Neural cell (in vitro differentiated cells): ENCODE data around the gene CAPNS2. TPM values are rescaled to one million over a fixed set of nuclear protein-coding genes. Genes with fewer than 3 reads are reported as not detected.

Experiments
- H2AFZ ChIP-seq: fragments of 200-600, 300-800 bp; sonication (generic), shearing (Covaris generic); 2 replicates; pipeline ENCODE4 v1.6.0; 2014; ENCODE audit warnings: low read depth, mild to moderate bottlenecking, antibody characterized with exemption, low read length, moderate library complexity
- H3F3A ChIP-seq: fragments of 200-600 bp; shearing (Covaris generic); 2 replicates; pipeline ENCODE4 v1.6.1; 2016; ENCODE audit warnings: mild to moderate bottlenecking, moderate library complexity, mixed read lengths, antibody characterized with exemption, low read length; ENCODE audit not compliant: insufficient read depth, poor library complexity, severe bottlenecking
- H3K27ac ChIP-seq: fragments of 200-600, 300-800 bp; sonication (generic), shearing (Covaris generic); 2 replicates; pipeline ENCODE4 v1.5.1; 2014; ENCODE audit warnings: mild to moderate bottlenecking, low read length, moderate library complexity
- H3K27me3 ChIP-seq: fragments of 300-800, 200-600 bp; sonication (generic), shearing (Covaris generic); 2 replicates; pipeline ENCODE4 v1.6.0; 2014; ENCODE audit warnings: mild to moderate bottlenecking, low read depth, low read length, moderate library complexity; ENCODE audit not compliant: insufficient read depth
- H3K36me3 ChIP-seq: fragments of 300-800, 200-600 bp; sonication (generic), shearing (Covaris generic); 2 replicates; pipeline ENCODE4 v1.5.1; 2014; ENCODE audit warnings: mild to moderate bottlenecking, antibody characterized with exemption, low read length, moderate library complexity; ENCODE audit not compliant: insufficient read depth
- H3K4me2 ChIP-seq: fragments of 300-800, 200-600 bp; sonication (generic), shearing (Covaris generic); 2 replicates; pipeline ENCODE4 v1.6.0; 2014; ENCODE audit warnings: mild to moderate bottlenecking, low read length
- H3K4me3 ChIP-seq: fragments of 300-800, 200-600 bp; sonication (generic), shearing (Covaris generic); 2 replicates; pipeline ENCODE4 v1.5.1; 2014; ENCODE audit warnings: mild to moderate bottlenecking, low read length, moderate library complexity
- H3K79me2 ChIP-seq: fragments of 200-600 bp; shearing (Covaris generic); replicated peaks from 2 replicates; pipeline ENCODE4 v1.6.0; 2014; ENCODE audit warnings: mild to moderate bottlenecking, low read length, moderate library complexity; ENCODE audit not compliant: insufficient read depth
- H3K9ac ChIP-seq: fragments of 300-800, 200-600 bp; sonication (generic), shearing (Covaris generic); 2 replicates; pipeline ENCODE4 v1.6.1; 2016; ENCODE audit warnings: mild to moderate bottlenecking, low read length, mixed read lengths
- H3K9me2 ChIP-seq: fragments of 200-600 bp; shearing (Covaris generic); 2 replicates; pipeline ENCODE4 v1.6.1; 2016; ENCODE audit warnings: mild to moderate bottlenecking, low read length, mixed read lengths; ENCODE audit not compliant: insufficient read depth
- H3K9me3 ChIP-seq: fragments of 200-600, 300-800 bp; sonication (generic), shearing (Covaris generic); 2 replicates; pipeline ENCODE4 v1.6.1; 2016; ENCODE audit warnings: mild to moderate bottlenecking, mixed run types, low read length, moderate library complexity, mixed read lengths
- H4K20me1 ChIP-seq: fragments of 200-600 bp; shearing (Covaris generic); 2 replicates; pipeline ENCODE4 v1.6.1; 2016; ENCODE audit warnings: mild to moderate bottlenecking, mixed run types; ENCODE audit not compliant: insufficient read depth
- CTCF ChIP-seq: fragments of 450-650 bp; IDR thresholded peaks from 2 replicates; pipeline ENCODE4 v1.5.1; 2014; ENCODE audit warnings: antibody characterized with exemption, mild to moderate bottlenecking, moderate library complexity; ENCODE audit not compliant: poor library complexity, severe bottlenecking
- EP300 ChIP-seq: fragments of 450-650 bp; conservative IDR thresholded peaks from 2 replicates; pipeline ENCODE4 v1.6.1; 2014; ENCODE audit warnings: antibody characterized with exemption, mild to moderate bottlenecking, moderate library complexity; ENCODE audit not compliant: poor library complexity, severe bottlenecking
- EZH2 ChIP-seq: fragments of 200-600, 300-800 bp; shearing (Covaris generic), sonication (generic); IDR thresholded peaks from 2 replicates; pipeline ENCODE4 v1.6.1; 2014; ENCODE audit warnings: antibody characterized with exemption, low read length, borderline replicate concordance, mild to moderate bottlenecking; ENCODE audit not compliant: insufficient read depth, poor library complexity, severe bottlenecking
- MXI1 ChIP-seq: fragments of 450-650 bp; conservative IDR thresholded peaks from 2 replicates; pipeline ENCODE4 v1.6.1; 2014; ENCODE audit warnings: antibody characterized with exemption, mild to moderate bottlenecking; ENCODE audit not compliant: poor library complexity, severe bottlenecking
- POLR2AphosphoS5 ChIP-seq: IDR thresholded peaks from 2 replicates; pipeline ENCODE4 v1.6.1; 2012
- RAD21 ChIP-seq: fragments of 450-650 bp; conservative IDR thresholded peaks from 2 replicates; pipeline ENCODE4 v1.6.1; 2014; ENCODE audit warnings: antibody characterized with exemption, mild to moderate bottlenecking, moderate library complexity
- REST ChIP-seq: IDR thresholded peaks from 2 replicates; pipeline ENCODE4 v1.6.1; 2012; ENCODE audit warnings: borderline replicate concordance
- SMC3 ChIP-seq: fragments of 450-650 bp; conservative IDR thresholded peaks from 2 replicates; pipeline ENCODE4 v1.6.1; 2014; ENCODE audit warnings: antibody characterized with exemption, mild to moderate bottlenecking, moderate library complexity; ENCODE audit not compliant: poor library complexity
- TAF1 ChIP-seq: IDR thresholded peaks from 2 replicates; pipeline ENCODE4 v1.6.1; 2012; ENCODE audit warnings: low read depth
- polyA plus RNA-seq: library from polyadenylated mRNA; depleted of rRNA; stranded (reverse); fragments of >200 nt; gene quantifications from 2 replicates; pipeline ENCODE4 v1.2.3, GENCODE V29; 2014

Gene CAPNS2
- polyA plus RNA-seq, 1 donor from 2014 or later, result not detected

GRCh38 chr16:55576384-55576783 lies 9.9 kb downstream of the CAPNS2 start:
- Histone ChIP-seq H4K20me1 (no peaks in the 10 kb centered on the region), H3F3A (no peaks in the 10 kb centered on the region), H3K9me3 (no peaks in the 10 kb centered on the region), H3K27me3 (no peaks in the 10 kb centered on the region), H3K36me3 (no peaks in the 10 kb centered on the region), H3K27ac (no peak overlapping the region), H3K9ac (no peak overlapping the region), H2AFZ (no peak overlapping the region), H3K9me2 (no peaks in the 10 kb centered on the region), H3K4me2 (no peak overlapping the region), H3K79me2 (no peaks in the 10 kb centered on the region), H3K4me3 (no peak overlapping the region)
- TF ChIP-seq EZH2, result no peak
- no peak for TF ChIP-seq EP300
- TF ChIP-seq CTCF, result no peak
- TF ChIP-seq MXI1, result no peak

GRCh38 chr16:55577887-55578286 lies 11.4 kb downstream of the CAPNS2 start:
- H3K36me3 ChIP-seq, result no peaks in the 10 kb centered on the region
- no peak overlapping the region for H3K27ac ChIP-seq
- no peak overlapping the region for H2AFZ ChIP-seq
- no peak overlapping the region for H3K9ac ChIP-seq
- TF ChIP-seq SMC3 (no peak), TAF1 (no peak), EZH2 (no peak), EP300 (no peak), POLR2AphosphoS5 (no peak), REST (no peak), CTCF (no peak), MXI1 (no peak), RAD21 (no peak)
- H3K9me2 ChIP-seq, result no peaks in the 10 kb centered on the region
- H4K20me1 ChIP-seq, result no peaks in the 10 kb centered on the region
- no peaks in the 10 kb centered on the region for H3K79me2 ChIP-seq
- no peak overlapping the region for H3K4me2 ChIP-seq
- no peaks in the 10 kb centered on the region for H3K27me3 ChIP-seq
- H3K9me3 ChIP-seq, result no peaks in the 10 kb centered on the region
- H3F3A ChIP-seq, result no peaks in the 10 kb centered on the region
- no peak overlapping the region for H3K4me3 ChIP-seq
